Colonic mucosa (tissue), 4 donors: ENCODE measurements around the gene TBXA2R. TPM values are rescaled to one million over a fixed set of nuclear protein-coding genes. Genes with fewer than 3 reads are reported as not detected.
A peak's percentile ranks its signal among the peaks of the same experiment; 100 is the strongest.

Experiments
- DNase-seq: peaks from one replicate; pipeline ENCODE4 v3.0.0-alpha.2; 2020
- H3K27ac ChIP-seq: fragments of 200-600 bp; one replicate; pipeline ENCODE4 v1.8.0; 2021
- H3K27me3 ChIP-seq: fragments of 200-600 bp; one replicate; pipeline ENCODE4 v1.8.0; 2021
- H3K36me3 ChIP-seq: fragments of 200-600 bp; one replicate; pipeline ENCODE4 v1.8.0; 2021
- H3K4me1 ChIP-seq: fragments of 200-600 bp; one replicate; pipeline ENCODE4 v1.8.0; 2021; ENCODE audit warnings: mild to moderate bottlenecking
- H3K4me3 ChIP-seq: fragments of 200-600 bp; one replicate; pipeline ENCODE4 v1.8.0; 2021
- H3K9ac ChIP-seq, 2 donors: one replicate each; pipeline ENCODE4 v1.7.0; 2013; ENCODE audit warnings: control low read depth in 2 of 2, low read depth in 2 of 2, low read length in 2 of 2
- H3K9me3 ChIP-seq: fragments of 200-600 bp; one replicate; pipeline ENCODE4 v1.8.0; 2021
- CTCF ChIP-seq: fragments of 200-600 bp; IDR thresholded peaks from one replicate; pipeline ENCODE4 v1.8.0; 2022; ENCODE audit warnings: antibody characterized with exemption, mild to moderate bottlenecking
- intact Hi-C: fragments of 100-400 bp; cut with DNase I; formaldehyde crosslinking; loops from one replicate; pipeline ENCODE4 v1.14.1; 2022
- total RNA-seq, 2 donors: library from RNA; stranded (reverse); fragmentation: NEBNext Ultra II Directional in 1 of 2; extraction: Animal tissue kit (Norgen Biotek cat#: 25700) in 1 of 2; gene quantifications; one replicate each; pipeline ENCODE4 v1.2.1, GENCODE V29; 2021
- donor health status: healthy.
- donor health status: DM: no; HTN: no; CAD: no.
- donor health status: DM: no; HTN: no; CAD: no.

The TBXA2R gene
- total RNA-seq, 2 donors from 2014 or later: 1.5 to 1.7 TPM

DNA sequence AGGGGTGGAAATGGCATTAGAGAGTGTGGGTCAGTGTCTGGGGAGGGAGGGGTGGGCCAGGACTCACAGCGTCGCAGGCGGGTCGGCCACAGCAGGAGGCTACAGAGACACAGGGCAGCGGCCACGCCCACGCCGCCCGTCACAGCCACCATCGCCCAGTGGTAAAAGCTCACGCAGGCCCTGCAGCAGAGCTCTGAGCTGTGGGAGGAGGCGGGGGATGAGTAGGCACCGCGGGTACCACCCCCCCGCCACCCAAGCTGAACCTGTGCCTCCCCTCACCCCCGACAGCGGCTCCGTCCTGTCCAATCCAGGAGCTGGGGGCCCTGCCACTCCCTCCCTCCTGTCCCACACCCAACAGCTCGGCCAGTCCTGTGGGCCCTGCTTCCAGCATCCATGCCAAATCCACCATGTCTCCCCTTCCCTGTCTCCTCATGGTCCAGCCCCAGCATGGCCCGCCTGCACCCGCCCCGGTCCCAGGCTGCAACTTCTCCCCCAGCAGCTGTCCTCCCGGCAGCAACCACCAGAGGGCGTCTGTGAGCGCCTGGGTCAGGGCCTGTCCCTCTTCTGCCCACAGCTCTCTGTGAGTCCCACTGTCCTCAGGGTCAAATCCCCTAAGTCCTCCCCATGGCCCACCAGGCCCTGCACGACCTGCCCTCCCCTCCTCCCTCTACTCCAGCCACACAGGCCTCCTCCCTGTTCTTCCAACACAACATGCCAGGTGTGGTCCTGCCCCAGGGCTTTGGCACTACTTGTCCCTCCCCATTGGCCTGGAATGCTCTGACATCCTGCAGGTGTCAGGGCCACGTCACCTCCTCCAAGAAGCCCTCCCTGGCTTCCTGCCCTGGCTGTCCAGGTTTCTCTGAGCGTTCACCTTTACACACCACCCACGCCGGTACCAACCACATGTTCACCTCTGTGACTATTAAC is 61.7 kb downstream of the TBXA2R start:
- Histone ChIP-seq H3K4me3 (no peak overlapping the region), H3K27me3 (no peaks in the 10 kb centered on the region), H3K4me1 (no peaks in the 10 kb centered on the region), H3K9ac (no peak overlapping the region), H3K27ac (no peak overlapping the region), H3K9me3 (no peaks in the 10 kb centered on the region), H3K36me3 (no peaks in the 10 kb centered on the region)
- peak; percentile 94 for TF ChIP-seq CTCF
- peak; percentile 82 for DNase-seq
- intact Hi-C loops: loop anchor here (2.0 kb wide), 1 partner anchor 74 kb away; no protein-coding TSS in a partner anchor

Other genes starting within 250 kb of the TBXA2R start
- 10 to 100 TPM; 42.0 to 71.3 TPM for gene NFIC, start 240.3 kb downstream of the TBXA2R start, total RNA-seq
- gene SMIM24, start 126.3 kb downstream of the TBXA2R start, total RNA-seq: 10 to 100 TPM; 16.1 to 59.0 TPM
- gene SMIM44, start 123.4 kb downstream of the TBXA2R start, total RNA-seq: 1 to 10 TPM; 4.3 to 6.2 TPM
- gene DOHH, start 106.2 kb downstream of the TBXA2R start, total RNA-seq: 10 to 100 TPM in 1 of 2 donors, 1 to 10 TPM in 1; 9.5 to 24.4 TPM
- gene FZR1, start 100.6 kb downstream of the TBXA2R start, total RNA-seq: 10 to 100 TPM; 45.8 to 62.5 TPM
- gene TEKTIP1, start 67.7 kb downstream of the TBXA2R start, total RNA-seq: 1 to 10 TPM; 1.5 to 4.7 TPM
- 10 to 100 TPM; 28.4 to 54.3 TPM for gene MFSD12, start 49.3 kb downstream of the TBXA2R start, total RNA-seq
- 100 to 1,000 TPM in 1 of 2 donors, 10 to 100 TPM in 1; 87.9 to 118 TPM for gene HMG20B, start 33.9 kb downstream of the TBXA2R start, total RNA-seq
- gene GIPC3, start 21.4 kb downstream of the TBXA2R start, total RNA-seq: 1 to 10 TPM in 1 of 2 donors, under 1 TPM in 1; 0.40 to 1.1 TPM
- 10 to 100 TPM; 12.0 to 35.1 TPM for gene CACTIN, start 19.9 kb upstream of the TBXA2R start, total RNA-seq
- 10 to 100 TPM; 22.8 to 31.2 TPM for gene PIP5K1C, start 93.6 kb upstream of the TBXA2R start, total RNA-seq
- 100 to 1,000 TPM; 268 to 296 TPM for gene TJP3, start 101.5 kb upstream of the TBXA2R start, total RNA-seq
- gene APBA3, start 154.8 kb upstream of the TBXA2R start, total RNA-seq: 10 to 100 TPM; 21.0 to 29.3 TPM
- gene MRPL54, start 155.8 kb upstream of the TBXA2R start, total RNA-seq: 10 to 100 TPM; 73.7 to 86.9 TPM
- not detected for gene RAX2, start 165.4 kb upstream of the TBXA2R start, total RNA-seq
- 1 to 10 TPM in 1 of 2 donors, under 1 TPM in 1; 0.66 to 1.2 TPM for gene MATK, start 179.5 kb upstream of the TBXA2R start, total RNA-seq